ENCODE results near the gene PRKCE.
"Not testable (repeated sequence)": the region's sequence is repeated elsewhere in the genome, so short reads cannot be mapped to it uniquely, and the experiment has no call there.

The PRKCE gene

DNA sequence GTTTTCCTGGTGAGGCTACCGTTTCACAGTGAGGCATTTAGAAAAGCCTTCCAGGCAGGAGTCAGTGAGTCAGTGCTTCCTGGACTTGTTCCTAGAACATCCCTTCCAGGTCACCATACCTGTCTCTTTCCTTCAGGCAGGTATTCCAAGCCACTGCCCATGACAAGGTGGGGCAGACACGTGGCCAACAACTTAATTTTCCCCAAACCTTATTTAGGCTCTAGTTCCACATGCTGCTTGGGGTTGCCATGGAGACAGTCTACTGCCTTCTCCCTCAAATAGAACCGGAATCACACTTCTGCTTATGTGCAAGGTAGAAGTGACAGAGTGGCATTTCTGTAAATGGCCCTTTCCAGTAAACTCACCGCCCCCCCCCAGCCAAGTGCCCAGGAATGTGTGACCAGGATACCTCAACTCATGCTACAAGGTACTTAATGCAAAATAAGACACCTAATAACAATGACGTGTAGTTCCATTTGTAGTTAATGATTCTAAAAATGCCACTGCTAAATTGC lies 258.3 kb downstream of the PRKCE start:
- no peak for DNase-seq (ENCODE audit: low read depth)

DNA sequence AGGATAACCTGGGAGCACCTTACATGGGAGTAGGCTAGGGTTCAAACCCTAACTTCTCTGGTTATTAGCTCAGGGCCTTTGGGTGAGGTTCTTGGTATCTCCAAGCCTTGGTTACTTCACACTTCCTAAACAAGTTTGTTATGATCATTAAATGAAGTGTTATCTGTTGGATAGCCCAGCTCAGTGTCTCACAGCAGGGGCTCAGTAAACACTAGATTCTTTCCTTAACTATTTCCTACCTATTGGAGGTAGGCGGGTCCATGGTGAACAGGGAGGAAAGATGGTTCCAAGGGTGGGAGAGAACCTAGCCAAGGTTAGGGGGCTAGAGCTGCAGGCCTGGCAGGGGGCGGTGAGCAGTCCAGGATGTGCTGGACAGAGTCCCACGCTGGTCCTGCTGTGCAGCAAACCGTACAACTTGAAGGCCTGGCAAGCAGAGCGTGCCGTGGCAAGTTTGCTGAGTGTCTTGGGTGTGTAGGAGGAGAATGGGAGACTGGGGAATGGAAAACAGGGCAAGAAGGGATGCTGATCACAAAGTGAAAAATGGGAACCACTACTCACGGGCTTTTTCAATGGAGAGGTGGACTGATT lies 259.1 kb downstream of the PRKCE start:
- no peak for DNase-seq (ENCODE audit: low read depth)

DNA sequence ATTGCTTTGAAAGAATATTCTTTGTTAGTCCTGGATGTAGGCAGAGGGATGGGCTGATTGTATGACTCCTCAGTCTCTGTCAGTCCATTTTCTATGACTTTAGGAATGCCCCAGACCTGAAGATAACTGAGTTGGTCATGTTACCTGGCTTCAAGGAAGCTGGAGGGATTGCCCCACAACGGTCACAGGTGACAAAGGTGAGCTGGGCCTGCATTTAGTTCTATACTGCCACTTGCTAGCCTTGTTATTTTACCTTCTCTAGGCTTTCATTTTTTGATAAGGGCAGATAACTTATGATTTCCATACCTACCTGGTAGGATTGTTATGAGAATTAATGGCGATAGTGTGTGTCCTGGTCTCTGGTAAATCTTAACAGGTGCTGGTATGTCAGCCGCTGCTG lies 260.1 kb downstream of the PRKCE start:
- no peak for DNase-seq (ENCODE audit: low read depth)

DNA sequence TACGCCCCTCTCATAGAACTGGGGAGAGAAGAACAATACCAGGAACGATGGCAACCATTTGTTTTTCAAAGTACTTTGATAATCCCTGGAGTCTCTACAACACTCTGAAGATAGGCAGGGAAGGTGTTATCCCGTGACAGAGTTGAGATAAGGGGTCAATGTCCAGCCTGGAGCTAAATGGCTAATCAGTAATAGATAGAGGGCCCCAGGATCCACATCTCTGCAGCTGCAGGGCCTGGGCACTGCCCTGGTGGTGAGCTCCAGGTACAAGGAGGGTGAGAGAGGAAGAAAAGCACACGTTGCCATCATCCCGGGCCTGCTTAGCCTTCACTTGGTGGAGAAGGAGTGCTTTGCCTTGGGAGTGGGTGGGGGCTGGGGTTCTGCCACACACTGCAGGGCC lies 260.6 kb downstream of the PRKCE start:
- DNase-seq (ENCODE audit: low read depth), result no peak

DNA sequence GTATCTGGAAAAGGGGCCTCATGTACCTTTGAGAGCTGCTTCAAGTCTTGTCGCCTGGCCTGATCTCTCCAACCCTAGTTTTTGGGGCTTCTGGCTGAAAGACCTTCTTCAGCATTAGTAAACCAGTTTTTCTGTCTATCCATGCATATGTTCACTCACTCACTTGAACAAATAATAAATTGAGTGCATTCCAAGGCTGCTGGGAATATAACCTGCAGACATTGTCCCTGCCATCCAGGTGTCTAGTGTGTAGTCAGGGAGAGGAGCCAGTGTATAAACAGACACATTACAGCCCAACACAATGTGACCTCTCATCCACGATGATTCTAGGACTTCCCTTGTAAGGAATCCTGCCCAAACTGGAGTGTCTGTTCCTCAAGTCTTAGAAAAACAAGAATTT lies 262.1 kb downstream of the PRKCE start:
- no peak for DNase-seq (ENCODE audit: low read depth)

DNA sequence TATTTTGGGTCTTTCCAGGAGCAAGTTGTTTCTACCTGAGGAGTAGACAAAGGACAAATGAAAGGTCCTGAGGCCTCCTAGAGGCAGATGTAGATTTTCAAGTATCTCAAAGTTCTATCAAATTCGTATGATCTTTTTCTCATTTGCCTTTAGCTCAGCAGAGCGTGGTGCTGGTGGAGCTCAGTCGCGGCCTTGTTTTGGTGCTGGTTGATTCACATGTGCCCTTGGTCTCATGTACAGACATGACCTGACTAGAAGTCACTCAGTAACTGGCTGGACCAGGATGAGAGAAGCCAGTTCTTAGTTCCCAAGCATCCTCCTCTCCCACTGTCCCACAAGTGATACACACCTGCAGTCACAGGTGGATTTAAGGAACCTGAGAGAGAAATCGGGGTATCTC lies 264.0 kb downstream of the PRKCE start:
- no peak for DNase-seq (ENCODE audit: low read depth)

DNA sequence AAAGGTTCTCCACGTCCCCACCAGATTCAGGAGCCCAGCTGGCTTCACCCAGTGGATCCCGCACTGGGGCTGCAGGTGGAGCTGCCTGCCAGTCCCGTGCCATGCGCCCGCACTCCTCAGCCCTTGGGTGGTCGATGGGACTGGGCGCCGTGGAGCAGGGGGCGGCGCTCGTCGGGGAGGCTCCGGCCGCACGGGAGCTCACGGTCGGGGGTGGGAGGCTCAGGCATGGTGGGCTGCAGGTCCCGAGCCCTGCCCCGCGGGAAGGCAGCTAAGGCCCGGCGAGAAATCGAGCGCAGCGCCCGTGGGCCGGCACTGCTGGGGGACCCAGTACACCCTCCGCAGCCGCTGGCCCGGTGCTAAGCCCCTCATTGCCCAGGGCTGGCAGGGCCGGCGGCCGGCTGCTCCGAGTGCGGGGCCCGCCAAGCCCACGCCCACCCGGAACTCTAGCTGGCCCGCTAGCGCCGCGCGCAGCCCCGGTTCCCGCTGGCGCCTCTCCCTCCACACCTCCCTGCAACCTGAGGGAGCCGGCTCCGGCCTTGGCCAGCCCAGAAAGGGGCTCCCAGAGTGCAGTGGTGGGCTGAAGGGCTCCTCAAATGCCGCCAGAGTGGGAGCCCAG lies 266.2 kb downstream of the PRKCE start:
- not testable (repeated sequence) for DNase-seq (ENCODE audit: low read depth)

DNA sequence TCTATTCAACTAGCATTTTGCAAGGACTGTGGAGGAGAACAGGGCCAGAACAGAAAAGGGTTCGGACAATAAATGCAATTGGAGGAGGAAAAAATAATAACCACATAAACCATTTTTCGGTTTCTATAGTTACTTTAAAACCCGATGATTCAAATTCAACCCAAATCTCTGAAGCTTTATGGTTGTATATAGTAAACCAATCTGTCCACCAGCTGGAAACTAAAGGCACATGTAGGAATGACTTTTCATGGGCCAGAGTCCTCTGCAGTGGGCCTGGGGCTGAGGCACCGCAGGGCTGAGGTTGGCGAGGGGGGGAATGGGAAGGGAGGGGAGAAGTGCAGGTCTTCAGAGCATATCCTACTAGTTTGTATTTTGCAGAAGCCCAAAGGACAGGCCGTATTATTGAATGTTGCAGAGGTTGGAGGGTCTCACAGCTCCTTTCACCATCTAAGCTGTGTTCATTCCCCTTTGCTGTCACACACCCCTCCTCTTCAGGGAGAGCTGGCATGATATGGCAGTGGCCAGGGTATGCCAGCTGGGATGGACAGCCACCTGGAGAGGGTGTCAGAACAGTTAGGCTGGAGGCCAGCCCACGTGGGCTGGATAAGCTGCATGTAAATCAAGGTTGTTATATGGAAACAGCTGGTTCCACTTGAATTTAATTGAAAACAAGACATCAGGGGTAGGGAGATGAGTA lies 267.1 kb downstream of the PRKCE start:
- no peak for DNase-seq (ENCODE audit: low read depth)

DNA sequence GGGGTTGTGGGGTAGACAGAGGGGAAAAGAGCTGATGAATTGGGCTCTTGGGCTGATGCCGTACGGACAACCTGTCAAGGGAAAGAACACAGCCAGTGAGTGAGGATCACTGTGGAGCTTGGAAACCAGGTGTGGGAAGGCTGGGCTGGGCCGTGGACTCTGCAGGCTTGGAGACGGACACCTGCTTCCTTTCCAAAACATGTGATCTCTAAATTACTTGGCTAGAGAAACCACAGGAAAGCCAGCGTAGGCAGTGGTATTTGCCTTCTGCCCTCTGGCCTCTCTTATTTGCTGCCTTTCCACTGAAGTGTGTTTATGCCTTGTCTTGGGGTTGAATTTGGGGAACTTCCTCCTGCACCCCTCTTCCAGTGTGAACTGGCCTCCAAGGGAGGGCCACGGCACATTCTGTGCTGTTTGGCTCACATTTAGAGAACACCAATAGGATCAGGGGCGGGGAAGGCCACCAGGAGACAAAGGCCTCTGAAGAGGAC lies 267.7 kb downstream of the PRKCE start:
- no peak for DNase-seq (ENCODE audit: low read depth)

DNA sequence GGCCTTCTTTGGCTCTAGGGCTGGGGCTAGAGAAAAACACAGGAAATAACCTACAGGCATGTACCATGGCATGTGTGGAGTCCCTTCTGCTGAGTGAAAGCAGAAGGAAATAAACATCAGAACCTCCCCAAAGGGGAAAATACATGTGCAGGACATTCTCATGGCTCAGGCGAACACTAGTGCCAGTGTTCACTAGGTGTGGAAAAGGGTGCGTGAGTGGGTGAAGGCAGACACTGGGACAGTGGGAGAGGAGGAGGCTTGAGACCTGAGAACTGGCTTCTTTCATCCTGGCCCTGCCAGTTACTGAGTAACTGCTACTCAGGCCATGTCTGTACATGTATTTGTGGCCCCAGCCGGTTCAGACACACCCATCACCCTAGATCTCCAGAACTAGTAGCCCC lies 268.2 kb downstream of the PRKCE start:
- DNase-seq (ENCODE audit: low read depth), result no peak

DNA sequence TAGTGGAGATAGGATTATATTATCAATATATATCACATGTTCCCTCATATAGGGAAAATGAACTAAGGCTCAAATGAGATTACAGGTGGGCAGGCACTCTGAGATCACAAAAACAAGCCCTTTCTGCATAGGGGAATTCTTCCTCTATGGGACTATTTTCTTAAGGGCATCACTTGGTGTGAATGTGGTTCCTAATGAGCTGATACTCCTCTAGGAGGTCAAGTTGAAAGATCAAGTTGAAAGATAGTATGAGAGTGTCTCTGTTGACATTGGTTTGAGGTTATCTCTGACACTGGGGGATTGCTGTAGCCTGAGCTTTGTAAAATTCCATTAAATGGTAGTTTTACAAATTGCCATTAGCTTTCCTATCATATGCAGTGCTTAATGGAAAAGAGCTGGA lies 270.4 kb downstream of the PRKCE start:
- no peak for DNase-seq (ENCODE audit: low read depth)

DNA sequence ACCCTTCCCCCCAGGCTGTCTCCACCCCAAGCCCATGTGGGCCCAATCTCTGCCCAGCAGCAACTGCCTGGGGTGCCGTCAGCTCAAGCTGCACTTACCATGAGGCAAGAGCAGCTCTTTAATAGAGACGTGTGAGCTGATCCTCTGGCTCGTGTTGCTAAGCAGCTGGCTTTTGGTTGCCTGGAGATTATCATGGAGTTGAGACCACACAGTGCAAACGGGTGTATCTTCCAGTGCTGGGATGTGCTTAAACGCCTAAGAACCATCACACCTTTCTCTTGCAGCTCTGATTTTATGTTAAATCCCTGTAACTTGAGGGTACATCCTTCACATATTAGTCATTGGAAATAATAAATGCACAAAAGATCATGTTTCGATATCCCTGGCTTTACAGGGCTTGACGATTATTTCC lies 271.1 kb downstream of the PRKCE start:
- DNase-seq (ENCODE audit: low read depth), result peak; percentile 40

DNA sequence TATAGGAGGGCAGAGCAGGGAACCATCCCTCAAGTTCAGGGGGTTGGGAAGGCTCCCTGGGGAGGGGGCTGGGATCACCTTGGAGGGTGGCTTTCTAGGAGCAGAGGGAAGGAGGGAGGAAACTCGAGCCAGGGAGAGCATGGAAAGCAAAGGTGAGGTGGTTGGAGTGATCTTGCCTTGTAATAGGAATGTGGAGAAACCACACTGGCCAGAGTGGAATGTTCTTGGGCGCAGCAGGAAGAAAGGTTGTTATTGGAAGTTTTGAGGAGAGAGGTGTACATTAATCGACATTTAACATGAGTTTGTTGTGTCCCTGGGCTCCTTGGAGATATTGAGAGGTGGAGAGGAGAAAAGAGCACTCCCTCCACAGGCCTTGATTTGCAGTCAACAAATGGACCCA lies 272.2 kb downstream of the PRKCE start:
- DNase-seq (ENCODE audit: low read depth), result no peak

DNA sequence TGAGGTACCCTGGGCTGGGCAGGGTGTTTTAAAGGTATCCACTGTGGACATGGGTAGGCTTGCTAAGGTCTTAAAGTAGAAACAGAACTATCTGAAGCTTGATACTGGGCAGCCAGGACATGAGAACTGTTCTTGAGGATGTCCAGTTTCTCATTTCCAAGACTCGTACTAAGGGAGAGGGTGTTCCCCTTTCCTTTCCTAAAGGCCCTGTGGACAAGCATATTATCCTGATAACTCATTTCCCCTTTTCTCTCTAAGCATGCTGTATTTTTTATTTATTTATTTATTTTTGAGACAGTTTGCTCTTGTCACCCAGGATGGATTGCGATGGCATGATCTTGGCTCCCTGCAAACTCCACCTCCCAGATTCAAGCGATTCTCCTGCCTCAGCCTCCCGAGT lies 273.6 kb downstream of the PRKCE start:
- DNase-seq (ENCODE audit: low read depth), result no peak

DNA sequence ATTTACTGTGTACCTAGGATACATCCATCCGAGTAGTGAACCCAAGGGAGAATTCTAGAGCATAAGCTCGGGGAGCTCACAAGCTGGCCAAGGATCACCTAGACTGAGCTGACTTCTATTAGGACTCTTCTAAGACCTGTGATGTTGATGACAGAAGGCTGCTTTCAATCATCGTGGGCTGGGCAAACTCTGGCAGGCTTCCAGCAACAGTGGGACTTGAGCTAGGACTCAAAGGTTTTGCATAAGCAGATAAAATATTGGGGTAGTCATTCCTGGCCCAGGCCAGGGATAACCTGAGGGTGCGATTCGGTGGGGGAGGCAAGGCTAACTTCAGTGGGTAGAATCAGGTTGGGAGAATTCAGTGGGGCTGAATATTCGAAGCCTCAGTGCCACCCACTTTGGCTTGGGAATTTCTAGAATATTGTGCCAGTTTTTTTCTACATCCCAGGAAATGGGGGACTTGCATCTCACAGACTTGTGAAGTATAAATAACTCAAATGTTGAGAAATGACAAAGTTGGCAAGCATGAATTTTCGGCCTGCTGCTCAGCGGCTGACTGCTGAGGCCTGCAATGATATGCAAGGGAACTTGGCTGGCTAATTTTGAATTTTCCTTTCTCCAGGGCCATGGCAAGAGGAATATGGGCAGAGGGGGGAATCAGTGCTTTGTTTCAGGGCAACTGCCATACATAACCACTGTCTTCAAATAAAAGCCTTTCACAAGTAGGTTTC lies 274.3 kb downstream of the PRKCE start:
- peak; percentile 76 for DNase-seq (ENCODE audit: low read depth)

DNA sequence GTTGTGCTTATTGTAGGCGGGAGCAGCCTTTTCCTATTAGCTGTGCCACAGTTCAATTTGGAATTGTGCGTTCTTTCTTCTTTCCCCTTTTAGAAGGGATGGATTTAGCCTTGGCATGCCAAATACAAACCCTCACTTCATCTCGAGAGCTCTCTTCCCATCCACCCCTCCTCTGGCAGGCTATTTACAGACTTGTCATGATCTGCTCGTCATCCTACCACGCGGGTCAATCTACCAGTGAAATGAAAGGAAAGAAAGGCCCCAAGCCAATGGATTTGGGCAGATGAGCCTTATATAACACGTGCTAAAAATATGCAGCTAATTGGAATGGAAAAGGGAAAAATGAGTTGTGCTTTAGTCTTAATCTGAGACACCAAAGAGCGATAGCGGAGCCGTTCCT lies 277.5 kb downstream of the PRKCE start:
- no peak for DNase-seq (ENCODE audit: low read depth)

DNA sequence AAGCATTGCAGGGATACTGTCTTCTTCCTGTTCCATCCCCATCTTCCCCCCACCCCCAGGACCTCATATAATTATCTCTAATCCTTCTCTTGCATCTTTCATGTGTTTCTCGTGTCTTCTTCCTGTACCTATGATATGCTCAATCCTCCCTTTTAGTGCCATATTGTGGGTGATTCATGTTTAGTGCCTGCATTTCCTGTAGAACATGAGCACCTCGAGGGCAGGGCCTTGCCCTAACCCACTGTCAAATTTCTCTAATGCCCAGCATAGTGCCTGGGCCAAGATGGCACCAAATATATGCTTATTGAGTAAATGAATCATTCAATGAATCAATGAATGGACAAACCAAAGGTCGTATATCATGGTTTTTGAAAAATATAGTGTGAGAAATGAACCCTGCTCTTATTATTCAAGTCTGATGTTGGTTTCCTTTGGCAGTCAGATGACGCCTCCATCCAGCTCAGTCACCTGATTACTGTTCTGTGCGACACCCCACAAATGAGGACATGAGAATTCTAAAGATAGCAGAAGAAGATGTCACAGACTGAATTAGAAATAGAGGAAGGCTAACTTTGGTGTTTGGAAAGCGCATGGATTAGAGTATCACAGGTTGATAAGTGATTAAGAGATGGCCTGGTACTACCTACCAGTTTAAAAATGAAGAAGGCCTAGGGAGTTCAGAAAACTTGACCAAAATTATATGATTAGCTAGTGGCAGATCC lies 278.4 kb downstream of the PRKCE start:
- DNase-seq (ENCODE audit: low read depth), result no peak

DNA sequence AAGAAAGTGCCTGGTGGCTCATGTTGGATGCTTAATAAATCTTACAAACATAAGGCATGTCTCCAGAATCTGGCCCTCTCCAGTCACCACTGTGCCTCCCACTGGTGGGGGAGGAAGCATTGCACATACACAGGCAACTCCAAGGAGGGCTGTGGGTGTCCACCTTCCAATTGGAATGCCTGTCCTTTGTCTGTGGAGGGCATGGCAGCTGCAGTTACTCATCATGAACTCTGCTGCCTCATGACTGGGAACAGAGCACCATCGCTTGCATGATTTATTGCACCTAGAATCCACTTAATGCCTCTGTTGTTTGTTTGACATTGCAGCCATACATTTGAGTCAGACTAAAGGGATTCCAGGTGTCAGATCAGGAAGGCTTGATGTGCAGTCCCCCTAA lies 278.9 kb downstream of the PRKCE start:
- DNase-seq (ENCODE audit: low read depth), result no peak

DNA sequence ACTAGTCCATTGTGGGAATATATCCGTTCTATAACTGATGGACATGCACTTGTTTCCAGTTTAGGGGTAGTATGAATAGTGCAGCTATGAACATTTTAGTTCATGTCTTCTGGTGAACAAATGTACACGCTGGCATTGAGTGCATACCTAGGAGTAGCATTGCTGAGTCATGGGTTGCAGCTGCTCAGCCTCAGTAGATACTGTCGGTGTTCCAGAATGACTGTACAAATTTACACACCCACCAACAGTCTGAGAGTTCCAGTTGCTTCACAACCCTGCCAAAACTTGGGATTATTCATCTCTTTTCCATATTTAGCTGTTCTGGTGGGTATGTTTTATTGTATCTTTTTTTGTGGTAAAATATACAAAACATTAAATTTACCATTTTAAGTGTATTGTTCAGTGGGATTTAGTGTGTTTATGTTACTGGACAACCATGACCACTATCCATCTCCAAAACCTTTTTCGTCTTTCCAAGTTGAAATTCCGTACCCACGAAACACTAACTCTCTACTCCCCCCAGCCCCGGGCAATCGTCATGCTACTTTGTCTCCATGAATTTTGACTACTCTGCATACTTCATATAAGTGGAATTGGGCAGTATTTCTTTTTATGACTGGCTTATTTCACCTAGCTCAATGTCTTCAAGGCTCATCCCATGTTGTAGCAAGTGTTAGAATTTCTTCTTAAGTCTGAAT lies 281.0 kb downstream of the PRKCE start:
- no peak for DNase-seq (ENCODE audit: low read depth)

DNA sequence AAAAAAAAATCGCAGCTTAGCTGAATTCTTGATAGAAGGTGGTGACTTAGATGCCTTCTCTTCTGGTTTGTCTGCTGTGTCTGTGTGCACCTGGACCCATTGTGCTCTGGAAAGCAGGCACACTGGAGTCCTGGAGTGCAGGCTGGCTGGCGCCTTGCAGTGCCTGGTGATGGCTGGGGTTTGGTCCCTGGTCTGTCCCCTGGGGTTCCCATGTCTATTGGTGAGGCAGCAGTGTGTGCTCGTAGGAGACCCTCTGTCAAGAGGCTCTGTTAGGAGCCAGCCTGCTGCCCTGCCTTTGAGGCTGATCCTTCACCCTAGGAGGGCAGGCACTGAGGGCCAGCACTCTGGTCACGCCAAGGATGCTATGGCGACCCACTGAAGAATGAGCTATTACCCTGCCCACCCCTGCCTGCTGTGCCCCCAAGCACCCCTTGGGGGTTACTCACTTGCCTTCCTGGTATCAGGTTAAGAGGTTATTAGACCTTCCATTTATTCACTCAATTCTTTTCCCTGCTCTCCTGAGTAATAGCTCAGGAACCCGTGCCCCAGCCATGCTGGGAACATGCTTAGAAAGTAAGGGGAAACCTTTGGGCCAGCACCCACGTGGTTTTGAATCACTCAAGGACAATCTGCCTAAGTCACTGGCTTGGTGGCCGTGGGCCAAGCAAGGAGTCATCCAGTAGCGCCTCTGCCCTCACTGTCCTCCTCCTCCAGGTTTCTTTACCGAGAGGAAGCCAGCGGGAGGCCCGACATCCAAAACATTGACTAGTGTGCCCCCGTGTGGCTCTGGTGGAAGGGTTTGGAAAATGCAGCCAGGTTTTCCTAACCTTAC lies 284.5 kb downstream of the PRKCE start:
- peak; percentile 99 for DNase-seq (ENCODE audit: low read depth)

DNA sequence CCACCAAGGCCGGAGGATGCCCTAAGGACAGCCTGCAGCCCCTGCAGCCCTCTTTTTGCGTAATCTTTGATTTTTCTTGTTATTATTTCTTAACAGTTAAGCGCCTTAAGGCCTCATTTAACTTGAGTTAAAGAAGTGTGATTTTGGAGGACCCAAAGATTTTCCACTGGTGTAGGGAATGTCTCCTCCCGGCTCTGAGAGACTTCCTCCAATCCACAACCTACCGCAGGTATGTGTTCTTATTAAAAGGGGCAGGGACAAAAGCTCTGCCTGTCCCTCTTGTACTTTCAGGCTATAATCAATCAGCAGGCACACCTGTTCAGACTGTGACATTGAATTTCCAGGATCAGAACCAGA lies 285.1 kb downstream of the PRKCE start:
- DNase-seq (ENCODE audit: low read depth), result no peak
